ENCODE measurements around the gene SERPINA4. TPM values are rescaled to one million over a fixed set of nuclear protein-coding genes. Genes with fewer than 3 reads are reported as not detected.
A peak's percentile ranks its signal among the peaks of the same experiment; 100 is the strongest.

Gene SERPINA4
- total and polyA plus RNA-seq, 2 of the 13 experiments (the other 11 are each of a cell fraction or from before 2014, with no cell fraction given): 39.1 to 57.8 TPM

DNA sequence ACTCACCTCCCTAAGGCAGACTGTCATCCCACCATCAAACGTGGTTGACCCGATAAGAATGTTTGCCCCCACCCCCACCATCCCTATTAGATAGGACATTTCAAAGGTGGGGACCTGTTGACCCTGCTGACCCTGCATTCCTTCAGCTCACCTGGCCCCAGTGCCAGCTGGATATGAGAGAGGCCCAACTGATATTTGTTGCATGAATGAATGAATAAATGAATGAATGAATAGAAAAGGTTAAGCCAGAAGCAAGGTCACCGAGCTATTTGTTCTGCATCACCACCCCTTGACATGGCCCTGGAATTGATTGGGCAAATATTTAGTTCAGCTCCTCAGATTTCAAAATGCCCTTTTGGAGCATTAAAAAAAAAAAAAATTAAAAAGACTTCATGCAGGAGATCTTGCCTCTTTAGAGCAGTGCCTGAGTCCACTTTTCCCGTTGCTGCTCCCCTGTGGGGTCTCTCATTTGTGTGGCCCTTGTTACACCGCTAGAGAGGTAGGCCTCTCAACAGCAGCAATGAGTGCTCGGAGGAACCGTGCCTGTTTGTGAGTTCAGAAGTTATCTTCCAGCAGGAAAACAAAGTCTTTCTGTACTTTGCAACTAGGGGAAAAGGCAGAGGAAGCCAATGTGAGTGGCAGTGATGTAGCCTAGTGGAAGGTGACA, 11.5 kb downstream of the SERPINA4 start (continued):
- TF ChIP-seq, protein P1, sequence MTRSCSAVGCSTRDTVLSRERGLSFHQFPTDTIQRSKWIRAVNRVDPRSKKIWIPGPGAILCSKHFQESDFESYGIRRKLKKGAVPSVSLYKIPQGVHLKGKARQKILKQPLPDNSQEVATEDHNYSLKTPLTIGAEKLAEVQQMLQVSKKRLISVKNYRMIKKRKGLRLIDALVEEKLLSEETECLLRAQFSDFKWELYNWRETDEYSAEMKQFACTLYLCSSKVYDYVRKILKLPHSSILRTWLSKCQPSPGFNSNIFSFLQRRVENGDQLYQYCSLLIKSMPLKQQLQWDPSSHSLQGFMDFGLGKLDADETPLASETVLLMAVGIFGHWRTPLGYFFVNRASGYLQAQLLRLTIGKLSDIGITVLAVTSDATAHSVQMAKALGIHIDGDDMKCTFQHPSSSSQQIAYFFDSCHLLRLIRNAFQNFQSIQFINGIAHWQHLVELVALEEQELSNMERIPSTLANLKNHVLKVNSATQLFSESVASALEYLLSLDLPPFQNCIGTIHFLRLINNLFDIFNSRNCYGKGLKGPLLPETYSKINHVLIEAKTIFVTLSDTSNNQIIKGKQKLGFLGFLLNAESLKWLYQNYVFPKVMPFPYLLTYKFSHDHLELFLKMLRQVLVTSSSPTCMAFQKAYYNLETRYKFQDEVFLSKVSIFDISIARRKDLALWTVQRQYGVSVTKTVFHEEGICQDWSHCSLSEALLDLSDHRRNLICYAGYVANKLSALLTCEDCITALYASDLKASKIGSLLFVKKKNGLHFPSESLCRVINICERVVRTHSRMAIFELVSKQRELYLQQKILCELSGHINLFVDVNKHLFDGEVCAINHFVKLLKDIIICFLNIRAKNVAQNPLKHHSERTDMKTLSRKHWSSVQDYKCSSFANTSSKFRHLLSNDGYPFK (CRISPR knock-in tag; IDR thresholded peaks at IDR 0.05; ENCODE audit: borderline replicate concordance): peak; percentile 64; the same call in 1 of the 2 replicates
- TF ChIP-seq NFE2L1 (CRISPR knock-in tag; IDR thresholded peaks at IDR 0.05; ENCODE audit: borderline replicate concordance) (no peak), GATA4 (IDR thresholded peaks at IDR 0.05; ENCODE audit: borderline replicate concordance, low read depth) (peak; percentile 71; the same call in 1 of the 2 replicates), ZNF20 (CRISPR knock-in tag; IDR thresholded peaks at IDR 0.05) (no peak), ARID2 (CRISPR knock-in tag; IDR thresholded peaks at IDR 0.05; ENCODE audit: borderline replicate concordance) (no peak), ZNF230 (CRISPR knock-in tag; IDR thresholded peaks at IDR 0.05) (0 out of 2 replicates have a peak, but pooled peaks have one; percentile 33), ZNF263 (CRISPR knock-in tag; IDR thresholded peaks at IDR 0.05) (no peak), SMAD1 (CRISPR knock-in tag; IDR thresholded peaks at IDR 0.05; ENCODE audit: borderline replicate concordance, low read depth) (no peak), ELF1 (CRISPR knock-in tag; IDR thresholded peaks at IDR 0.05) (0 out of 2 replicates have a peak, but pooled peaks have one; percentile 8), TOPORS (CRISPR knock-in tag; IDR thresholded peaks at IDR 0.05) (peak; percentile 37; the same call in 1 of the 2 replicates), HNRNPK (IDR thresholded peaks at IDR 0.05; ENCODE audit: low read depth, low read length, poor library complexity, severe bottlenecking) (no peak), KDM6A (CRISPR knock-in tag; IDR thresholded peaks at IDR 0.05; ENCODE audit: low read depth) (peak; percentile 38; the same call in 1 of the 2 replicates), GTF2F1 (IDR thresholded peaks at IDR 0.05; ENCODE audit: low read length) (no peak), ZBTB33 (CRISPR knock-in tag; IDR thresholded peaks at IDR 0.05) (no peak), CHD4 (IDR thresholded peaks at IDR 0.05; ENCODE audit: borderline replicate concordance, low read length) (peak; percentile 24)
- TF ChIP-seq, protein P2, sequence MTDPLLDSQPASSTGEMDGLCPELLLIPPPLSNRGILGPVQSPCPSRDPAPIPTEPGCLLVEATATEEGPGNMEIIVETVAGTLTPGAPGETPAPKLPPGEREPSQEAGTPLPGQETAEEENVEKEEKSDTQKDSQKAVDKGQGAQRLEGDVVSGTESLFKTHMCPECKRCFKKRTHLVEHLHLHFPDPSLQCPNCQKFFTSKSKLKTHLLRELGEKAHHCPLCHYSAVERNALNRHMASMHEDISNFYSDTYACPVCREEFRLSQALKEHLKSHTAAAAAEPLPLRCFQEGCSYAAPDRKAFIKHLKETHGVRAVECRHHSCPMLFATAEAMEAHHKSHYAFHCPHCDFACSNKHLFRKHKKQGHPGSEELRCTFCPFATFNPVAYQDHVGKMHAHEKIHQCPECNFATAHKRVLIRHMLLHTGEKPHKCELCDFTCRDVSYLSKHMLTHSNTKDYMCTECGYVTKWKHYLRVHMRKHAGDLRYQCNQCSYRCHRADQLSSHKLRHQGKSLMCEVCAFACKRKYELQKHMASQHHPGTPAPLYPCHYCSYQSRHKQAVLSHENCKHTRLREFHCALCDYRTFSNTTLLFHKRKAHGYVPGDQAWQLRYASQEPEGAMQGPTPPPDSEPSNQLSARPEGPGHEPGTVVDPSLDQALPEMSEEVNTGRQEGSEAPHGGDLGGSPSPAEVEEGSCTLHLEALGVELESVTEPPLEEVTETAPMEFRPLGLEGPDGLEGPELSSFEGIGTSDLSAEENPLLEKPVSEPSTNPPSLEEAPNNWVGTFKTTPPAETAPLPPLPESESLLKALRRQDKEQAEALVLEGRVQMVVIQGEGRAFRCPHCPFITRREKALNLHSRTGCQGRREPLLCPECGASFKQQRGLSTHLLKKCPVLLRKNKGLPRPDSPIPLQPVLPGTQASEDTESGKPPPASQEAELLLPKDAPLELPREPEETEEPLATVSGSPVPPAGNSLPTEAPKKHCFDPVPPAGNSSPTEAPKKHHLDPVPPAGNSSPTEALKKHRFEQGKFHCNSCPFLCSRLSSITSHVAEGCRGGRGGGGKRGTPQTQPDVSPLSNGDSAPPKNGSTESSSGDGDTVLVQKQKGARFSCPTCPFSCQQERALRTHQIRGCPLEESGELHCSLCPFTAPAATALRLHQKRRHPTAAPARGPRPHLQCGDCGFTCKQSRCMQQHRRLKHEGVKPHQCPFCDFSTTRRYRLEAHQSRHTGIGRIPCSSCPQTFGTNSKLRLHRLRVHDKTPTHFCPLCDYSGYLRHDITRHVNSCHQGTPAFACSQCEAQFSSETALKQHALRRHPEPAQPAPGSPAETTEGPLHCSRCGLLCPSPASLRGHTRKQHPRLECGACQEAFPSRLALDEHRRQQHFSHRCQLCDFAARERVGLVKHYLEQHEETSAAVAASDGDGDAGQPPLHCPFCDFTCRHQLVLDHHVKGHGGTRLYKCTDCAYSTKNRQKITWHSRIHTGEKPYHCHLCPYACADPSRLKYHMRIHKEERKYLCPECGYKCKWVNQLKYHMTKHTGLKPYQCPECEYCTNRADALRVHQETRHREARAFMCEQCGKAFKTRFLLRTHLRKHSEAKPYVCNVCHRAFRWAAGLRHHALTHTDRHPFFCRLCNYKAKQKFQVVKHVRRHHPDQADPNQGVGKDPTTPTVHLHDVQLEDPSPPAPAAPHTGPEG (CRISPR knock-in tag; IDR thresholded peaks at IDR 0.05): no peak; the same call in 1 of the 2 replicates
- TF ChIP-seq, protein P3, sequence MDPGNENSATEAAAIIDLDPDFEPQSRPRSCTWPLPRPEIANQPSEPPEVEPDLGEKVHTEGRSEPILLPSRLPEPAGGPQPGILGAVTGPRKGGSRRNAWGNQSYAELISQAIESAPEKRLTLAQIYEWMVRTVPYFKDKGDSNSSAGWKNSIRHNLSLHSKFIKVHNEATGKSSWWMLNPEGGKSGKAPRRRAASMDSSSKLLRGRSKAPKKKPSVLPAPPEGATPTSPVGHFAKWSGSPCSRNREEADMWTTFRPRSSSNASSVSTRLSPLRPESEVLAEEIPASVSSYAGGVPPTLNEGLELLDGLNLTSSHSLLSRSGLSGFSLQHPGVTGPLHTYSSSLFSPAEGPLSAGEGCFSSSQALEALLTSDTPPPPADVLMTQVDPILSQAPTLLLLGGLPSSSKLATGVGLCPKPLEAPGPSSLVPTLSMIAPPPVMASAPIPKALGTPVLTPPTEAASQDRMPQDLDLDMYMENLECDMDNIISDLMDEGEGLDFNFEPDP (CRISPR knock-in tag; conservative IDR thresholded peaks at IDR 0.05): no peak

Measured in HepG2 (cell line).